Measurements from ENCODE around the gene MMS22L.

MMS22L gene

DNA sequence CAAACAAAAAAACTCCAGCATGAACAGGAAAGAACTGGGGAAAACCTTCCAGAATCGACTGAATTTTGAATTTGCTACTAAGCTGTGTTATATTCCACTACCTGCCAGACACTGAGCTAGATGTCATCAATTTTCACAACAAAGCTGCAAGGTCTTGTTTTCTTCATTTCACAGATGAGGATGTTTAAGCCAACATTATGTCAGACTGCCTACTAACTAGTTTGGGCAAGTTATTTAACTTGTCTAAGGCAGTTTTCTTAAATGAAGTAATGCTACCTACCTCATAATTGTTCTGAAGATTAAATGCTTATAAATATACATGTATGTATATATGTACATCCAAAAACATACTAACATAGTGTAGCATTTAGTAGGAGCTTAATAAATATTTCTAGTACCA is 144.4 kb downstream of the MMS22L start:
- H3K27me3 ChIP-seq, result no peaks in the 10 kb centered on the region
- H3K9ac ChIP-seq, result no peak overlapping the region
- H4K20me1 ChIP-seq, result no peaks in the 10 kb centered on the region
- H3K9me3 ChIP-seq (replicated peaks in 1 of 11), result peaks cover 0 to 8% (median 0%) of the 10 kb centered on the region in 11 experiments; a peak in 2 of 22 replicates
- no peaks in the 10 kb centered on the region for H3K4me1 ChIP-seq
- peaks cover 0 to 6% (median 0%) of the 10 kb centered on the region in 11 experiments; a peak in 3 of 22 replicates for H3K36me3 ChIP-seq
- no peak for TF ChIP-seq Cebpa-rat (IDR thresholded peaks at IDR 0.05)
- no peak overlapping the region for H3K4me3 ChIP-seq
- H3K27ac ChIP-seq, result no peak overlapping the region
- no peak overlapping the region for H3K4me2 ChIP-seq

GRCh38 chr6:97136626-97137358 is 146.2 kb downstream of the MMS22L start:
- no peaks in the 10 kb centered on the region for H3K27me3 ChIP-seq
- H3K4me2 ChIP-seq, result no peak overlapping the region
- H4K20me1 ChIP-seq, result no peaks in the 10 kb centered on the region
- H3K36me3 ChIP-seq, result no peaks in the 10 kb centered on the region; a peak in 2 of 22 replicates
- no peak overlapping the region for H3K9ac ChIP-seq
- no peak overlapping the region for H3K27ac ChIP-seq
- H3K9me3 ChIP-seq (replicated peaks in 1 of 11), result peaks cover 0 to 8% (median 0%) of the 10 kb centered on the region in 11 experiments; a peak in 2 of 22 replicates
- TF ChIP-seq Cebpa-rat (IDR thresholded peaks at IDR 0.05), result no peak
- H3K4me3 ChIP-seq, result no peak overlapping the region
- no peaks in the 10 kb centered on the region for H3K4me1 ChIP-seq

- no peak overlapping the region for H3K4me2 ChIP-seq
- TF ChIP-seq Cebpa-rat (IDR thresholded peaks at IDR 0.05), result no peak
- H3K9ac ChIP-seq, result no peak overlapping the region
- no peaks in the 10 kb centered on the region for H3K27me3 ChIP-seq
- H3K27ac ChIP-seq, result no peak overlapping the region
- no peak overlapping the region for H3K4me3 ChIP-seq
- no peaks in the 10 kb centered on the region for H4K20me1 ChIP-seq
- H3K9me3 ChIP-seq (replicated peaks in 1 of 11), result peaks cover 0 to 12% (median 0%) of the 10 kb centered on the region in 11 experiments; a peak in 5 of 22 replicates
- H3K36me3 ChIP-seq, result no peaks in the 10 kb centered on the region; a peak in 1 of 22 replicates
- H3K4me1 ChIP-seq, result no peaks in the 10 kb centered on the region
These were observed 149.9 kb downstream of the MMS22L start for GRCh38 chr6:97133067-97133466.

DNA sequence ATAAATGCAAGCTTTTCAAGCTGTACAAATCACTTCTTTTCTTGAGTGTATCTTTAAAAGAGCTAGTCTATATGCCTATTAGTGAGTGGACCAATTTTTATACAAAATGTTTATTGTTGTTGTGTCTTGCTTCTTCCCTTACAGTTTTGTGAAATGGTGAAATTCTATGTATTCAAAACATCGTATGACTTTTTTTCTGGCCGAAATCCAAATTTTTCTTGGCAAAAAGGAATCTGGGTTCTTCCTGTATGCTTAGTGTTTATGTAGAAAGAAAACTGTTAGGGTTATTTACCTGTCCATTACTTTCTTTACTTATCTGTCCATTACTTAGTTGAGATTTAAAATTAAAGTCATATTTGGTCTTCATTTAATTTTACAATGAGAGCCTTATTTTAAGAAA is 153.9 kb downstream of the MMS22L start:
- no peak overlapping the region for H3K4me2 ChIP-seq
- no peak overlapping the region for H3K27ac ChIP-seq
- TF ChIP-seq Cebpa-rat (IDR thresholded peaks at IDR 0.05), result no peak
- peaks cover 0 to 7% (median 0%) of the 10 kb centered on the region in 11 experiments; a peak in 5 of 22 replicates for H3K9me3 ChIP-seq (replicated peaks in 1 of 11)
- no peaks in the 10 kb centered on the region for H3K36me3 ChIP-seq
- H3K4me1 ChIP-seq, result peaks cover 0 to 16% (median 5%) of the 10 kb centered on the region in 10 experiments; a peak in 10 of 20 replicates
- H3K27me3 ChIP-seq, result no peaks in the 10 kb centered on the region
- no peaks in the 10 kb centered on the region for H4K20me1 ChIP-seq
- H3K4me3 ChIP-seq, result no peak overlapping the region
- H3K9ac ChIP-seq, result no peak overlapping the region

DNA sequence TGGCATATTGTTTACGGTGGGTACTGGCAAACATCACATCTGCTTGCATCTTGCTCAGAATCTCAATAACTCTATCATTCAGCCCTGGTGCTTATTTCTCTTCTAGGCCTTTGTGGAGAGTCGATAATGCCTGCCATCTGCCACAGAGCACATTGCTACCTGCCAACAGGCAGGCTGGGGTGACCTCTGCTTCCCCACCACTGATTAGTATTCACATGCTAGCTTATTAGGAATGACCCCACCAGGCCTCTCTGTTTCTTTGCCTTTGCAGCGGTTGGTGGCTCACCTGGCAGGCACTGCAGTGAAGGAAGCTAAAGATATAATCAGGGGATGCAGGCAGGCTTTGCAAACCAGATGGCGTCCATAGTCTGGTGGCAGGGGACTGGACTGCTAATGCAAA is 154.5 kb downstream of the MMS22L start:
- Histone ChIP-seq H3K27ac (no peak overlapping the region), H3K9me3 (replicated peaks in 1 of 11) (peaks cover 0 to 7% (median 0%) of the 10 kb centered on the region in 11 experiments; a peak in 5 of 22 replicates), H3K4me2 (no peak overlapping the region), H3K36me3 (no peaks in the 10 kb centered on the region), H3K27me3 (no peaks in the 10 kb centered on the region), H3K4me1 (peaks cover 0 to 21% (median 8%) of the 10 kb centered on the region in 10 experiments; a peak in 10 of 20 replicates), H4K20me1 (no peaks in the 10 kb centered on the region), H3K9ac (no peak overlapping the region), H3K4me3 (no peak overlapping the region)
- TF ChIP-seq Cebpa-rat (IDR thresholded peaks at IDR 0.05), result no peak

DNA sequence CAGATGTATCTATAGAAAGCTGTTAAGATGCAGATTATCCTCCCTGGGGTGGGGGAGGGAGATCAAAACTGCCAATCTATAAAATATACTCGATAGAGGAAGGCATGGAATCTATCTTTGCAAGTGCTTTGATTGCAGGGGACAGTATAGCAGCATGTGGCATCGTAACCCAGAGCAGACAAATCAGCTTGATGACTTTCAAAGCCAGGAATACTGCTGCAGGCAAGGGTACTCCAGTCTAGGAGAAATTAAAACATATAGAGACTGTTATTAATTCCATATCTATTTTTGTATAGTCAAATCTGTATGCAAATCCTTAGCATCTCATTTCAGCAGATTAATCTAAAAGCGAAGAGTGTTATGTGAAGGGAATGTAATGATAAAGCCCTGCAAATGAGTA is 159.4 kb downstream of the MMS22L start:
- Histone ChIP-seq H3K36me3 (no peaks in the 10 kb centered on the region), H3K27me3 (no peaks in the 10 kb centered on the region), H3K4me1 (peaks cover 0 to 29% (median 9%) of the 10 kb centered on the region in 10 experiments; a peak in 10 of 20 replicates), H3K27ac (no peak overlapping the region), H4K20me1 (no peaks in the 10 kb centered on the region), H3K4me2 (peak overlapping the region in 7 of 11 experiments; percentile 1 to 64 (median 34); a peak in 7 of 22 replicates), H3K9ac (no peak overlapping the region), H3K4me3 (no peak overlapping the region), H3K9me3 (replicated peaks in 1 of 11) (peaks cover 0 to 12% (median 0%) of the 10 kb centered on the region in 11 experiments; a peak in 8 of 22 replicates)
- no peak for TF ChIP-seq Cebpa-rat (IDR thresholded peaks at IDR 0.05)

DNA sequence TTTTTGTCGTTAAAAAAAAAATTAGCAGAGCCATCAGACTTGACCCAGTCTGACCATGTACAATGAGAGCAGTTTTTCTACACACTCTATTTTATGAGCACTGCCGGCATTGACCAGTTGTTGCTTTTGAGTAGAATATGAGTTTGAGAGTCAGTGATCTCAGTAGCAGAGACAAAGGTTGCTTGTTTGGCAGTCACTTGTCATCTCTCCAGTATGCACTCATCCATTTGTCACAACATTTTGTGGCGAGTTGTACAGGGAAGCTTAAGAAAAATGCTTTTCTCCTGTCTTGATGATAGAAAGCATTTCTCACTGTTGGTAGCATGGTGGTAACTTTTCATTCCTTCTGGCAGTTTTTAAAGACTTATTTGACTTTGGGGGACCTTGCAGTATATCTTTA is 159.9 kb downstream of the MMS22L start:
- Histone ChIP-seq H4K20me1 (no peaks in the 10 kb centered on the region), H3K9ac (no peak overlapping the region), H3K36me3 (no peaks in the 10 kb centered on the region), H3K4me2 (peak overlapping the region in 4 of 11 experiments; percentile 34 to 64 (median 41); a peak in 3 of 22 replicates), H3K4me3 (no peak overlapping the region), H3K27me3 (no peaks in the 10 kb centered on the region), H3K4me1 (peaks cover 0 to 29% (median 9%) of the 10 kb centered on the region in 10 experiments; a peak in 10 of 20 replicates), H3K9me3 (replicated peaks in 1 of 11) (peaks cover 0 to 11% (median 0%) of the 10 kb centered on the region in 11 experiments; a peak in 7 of 22 replicates), H3K27ac (no peak overlapping the region)
- TF ChIP-seq Cebpa-rat (IDR thresholded peaks at IDR 0.05), result no peak

DNA sequence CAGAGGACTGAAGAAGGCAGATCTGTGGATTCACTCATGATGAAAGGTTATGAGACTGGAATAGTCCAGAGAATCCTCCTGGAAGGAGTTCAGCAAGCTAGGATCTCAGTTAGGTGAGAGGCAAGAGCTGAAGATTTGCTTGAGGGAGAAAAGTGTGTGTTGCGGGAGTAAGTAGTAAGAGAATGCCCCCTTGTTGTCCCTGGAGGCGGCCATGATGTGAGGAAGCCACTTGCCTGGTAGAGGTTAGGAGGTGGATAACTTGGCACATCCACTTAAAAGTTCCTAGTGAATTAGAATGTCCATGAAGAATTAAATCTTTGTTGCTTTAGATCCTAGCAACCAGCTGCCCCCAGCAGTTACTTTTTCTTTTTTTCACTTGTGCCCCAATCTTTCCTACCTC is 162.5 kb downstream of the MMS22L start:
- no peaks in the 10 kb centered on the region for H3K36me3 ChIP-seq
- H3K27ac ChIP-seq, result no peak overlapping the region
- peaks cover 0 to 29% (median 9%) of the 10 kb centered on the region in 10 experiments; a peak in 10 of 20 replicates for H3K4me1 ChIP-seq
- H3K4me3 ChIP-seq, result no peak overlapping the region
- no peaks in the 10 kb centered on the region for H4K20me1 ChIP-seq
- TF ChIP-seq Cebpa-rat (IDR thresholded peaks at IDR 0.05), result no peak
- H3K27me3 ChIP-seq, result no peaks in the 10 kb centered on the region
- H3K9me3 ChIP-seq (replicated peaks in 1 of 11), result peaks cover 0 to 11% (median 0%) of the 10 kb centered on the region in 11 experiments; a peak in 7 of 22 replicates
- H3K4me2 ChIP-seq, result no peak overlapping the region
- H3K9ac ChIP-seq, result no peak overlapping the region

DNA sequence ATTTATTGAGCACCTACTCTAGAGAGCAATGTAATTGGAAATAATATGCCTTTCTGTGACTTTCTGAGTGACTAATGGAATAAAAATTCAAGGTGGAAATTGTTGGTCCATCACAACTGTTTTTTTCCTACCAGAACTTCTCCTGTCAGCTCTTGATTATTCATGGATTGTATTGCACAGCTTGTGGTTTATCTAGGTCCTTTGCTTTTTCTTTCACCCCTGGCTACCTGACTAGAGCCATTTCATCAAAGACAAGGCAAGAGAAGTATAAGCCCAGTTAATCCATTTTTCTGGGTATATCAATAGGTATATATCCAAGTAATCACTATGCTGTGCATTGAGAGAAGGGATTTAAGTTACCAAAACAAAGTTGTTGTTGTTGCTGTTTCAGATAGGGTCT is 168.4 kb downstream of the MMS22L start:
- no peak for TF ChIP-seq Cebpa-rat (IDR thresholded peaks at IDR 0.05)
- Histone ChIP-seq H3K27me3 (no peaks in the 10 kb centered on the region), H3K4me2 (no peak overlapping the region)

More for the DNA sequence above, 168.4 kb downstream of the MMS22L start:
- no peaks in the 10 kb centered on the region for H3K36me3 ChIP-seq
- H3K27ac ChIP-seq, result no peak overlapping the region
- H3K4me1 ChIP-seq, result peaks cover 0 to 11% (median 9%) of the 10 kb centered on the region in 10 experiments; a peak in 6 of 20 replicates
- peaks cover 6 to 24% (median 10%) of the 10 kb centered on the region in 11 experiments; a peak in 14 of 22 replicates for H3K9me3 ChIP-seq (replicated peaks in 1 of 11)
- no peak overlapping the region for H3K9ac ChIP-seq
- H3K4me3 ChIP-seq, result no peak overlapping the region
- no peaks in the 10 kb centered on the region for H4K20me1 ChIP-seq
